Glutamatergic neuron (in vitro differentiated cells): ENCODE measurements around the gene TCERG1L. TPM values are rescaled to one million over a fixed set of nuclear protein-coding genes. Genes with fewer than 3 reads are reported as not detected.

Source experiments
- DNase-seq: peaks from one replicate; pipeline ENCODE4 v3.0.0; 2022
- H3K27ac Mint-ChIP-seq: one replicate; pipeline ENCODE4 v1.8.0; 2020; ENCODE audit warnings: mild to moderate bottlenecking, mixed read lengths, inconsistent platforms; ENCODE audit not compliant: unreplicated experiment
- H3K27me3 Mint-ChIP-seq: one replicate; pipeline ENCODE4 v1.8.0; 2020; ENCODE audit warnings: mild to moderate bottlenecking, moderate library complexity, mixed read lengths, inconsistent platforms; ENCODE audit not compliant: unreplicated experiment
- H3K36me3 Mint-ChIP-seq: one replicate; pipeline ENCODE4 v1.8.0; 2020; ENCODE audit warnings: mild to moderate bottlenecking, mixed read lengths, inconsistent platforms; ENCODE audit not compliant: unreplicated experiment
- H3K4me1 Mint-ChIP-seq: one replicate; pipeline ENCODE4 v1.8.0; 2020; ENCODE audit warnings: mild to moderate bottlenecking, low read depth, mixed read lengths, inconsistent platforms; ENCODE audit not compliant: unreplicated experiment
- H3K4me3 Mint-ChIP-seq: one replicate; pipeline ENCODE4 v1.8.0; 2020; ENCODE audit warnings: mild to moderate bottlenecking, mixed read lengths, inconsistent platforms; ENCODE audit not compliant: unreplicated experiment
- H3K9me3 Mint-ChIP-seq: one replicate; pipeline ENCODE4 v1.8.0; 2020; ENCODE audit warnings: mild to moderate bottlenecking, moderate library complexity, mixed read lengths, inconsistent platforms; ENCODE audit not compliant: unreplicated experiment
- total RNA-seq: library from RNA; stranded (reverse); fragmentation: NEBNext Ultra II Directional; extraction: Animal tissue kit (Norgen Biotek cat#: 25700); gene quantifications from one replicate; pipeline ENCODE4 v1.2.1, GENCODE V29; 2021; ENCODE audit not compliant: unreplicated experiment
- TF ChIP-seq, protein P1 (sequence below): fragments of 200-600 bp; sonication (generic); IDR thresholded peaks from one replicate; pipeline ENCODE4 v1.5.0; 2021; ENCODE audit not compliant: partially characterized antibody, unreplicated experiment

The TCERG1L gene
- total RNA-seq, 1 donor from 2014 or later, result 2.2 TPM

DNA sequence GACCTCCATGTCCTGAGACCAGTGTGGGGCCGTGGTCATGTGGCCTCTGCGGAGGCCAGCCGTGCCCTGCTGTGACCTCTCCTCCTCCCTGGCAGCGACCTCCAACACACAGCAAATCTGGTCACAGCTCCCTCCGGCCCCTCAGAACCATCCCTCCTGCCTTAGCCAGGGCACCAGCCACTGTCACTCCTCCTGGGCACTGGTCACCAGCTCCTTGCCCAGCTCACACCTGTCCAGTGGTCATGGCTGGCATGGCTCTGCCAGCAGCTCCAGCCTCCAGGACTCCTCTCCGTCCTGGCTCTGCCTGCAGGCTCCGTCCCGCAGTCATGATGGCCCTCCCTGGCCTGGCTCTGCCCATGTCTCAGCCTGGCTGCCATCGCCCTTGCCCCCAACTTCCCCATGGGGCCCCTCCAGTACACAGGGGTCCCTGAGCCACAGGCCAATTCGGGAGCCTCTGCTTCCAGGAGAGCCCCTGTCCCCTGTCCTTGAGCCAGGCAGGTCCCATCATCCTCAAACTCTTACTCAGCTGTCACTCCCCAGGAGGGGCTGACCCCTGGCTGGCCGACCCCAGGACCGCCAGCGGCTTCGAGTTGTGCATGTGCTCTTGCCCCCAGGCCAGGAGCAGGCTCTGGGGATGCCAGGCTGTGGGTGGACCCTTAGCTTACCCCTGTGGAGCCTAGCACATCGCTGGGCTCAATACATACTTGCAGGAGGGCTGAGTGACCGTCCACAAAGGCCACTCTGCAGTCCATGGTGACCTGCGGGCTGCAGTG is 92.5 kb downstream of the TCERG1L start:
- Mint-ChIP-seq H3K4me3 (no peak overlapping the region), H3K36me3 (no peaks in the 10 kb centered on the region), H3K4me1 (no peaks in the 10 kb centered on the region), H3K27me3 (no peaks in the 10 kb centered on the region), H3K27ac (no peak overlapping the region), H3K9me3 (peaks cover 8% of the 10 kb centered on the region)
- no peak for DNase-seq
- TF ChIP-seq, protein P1, sequence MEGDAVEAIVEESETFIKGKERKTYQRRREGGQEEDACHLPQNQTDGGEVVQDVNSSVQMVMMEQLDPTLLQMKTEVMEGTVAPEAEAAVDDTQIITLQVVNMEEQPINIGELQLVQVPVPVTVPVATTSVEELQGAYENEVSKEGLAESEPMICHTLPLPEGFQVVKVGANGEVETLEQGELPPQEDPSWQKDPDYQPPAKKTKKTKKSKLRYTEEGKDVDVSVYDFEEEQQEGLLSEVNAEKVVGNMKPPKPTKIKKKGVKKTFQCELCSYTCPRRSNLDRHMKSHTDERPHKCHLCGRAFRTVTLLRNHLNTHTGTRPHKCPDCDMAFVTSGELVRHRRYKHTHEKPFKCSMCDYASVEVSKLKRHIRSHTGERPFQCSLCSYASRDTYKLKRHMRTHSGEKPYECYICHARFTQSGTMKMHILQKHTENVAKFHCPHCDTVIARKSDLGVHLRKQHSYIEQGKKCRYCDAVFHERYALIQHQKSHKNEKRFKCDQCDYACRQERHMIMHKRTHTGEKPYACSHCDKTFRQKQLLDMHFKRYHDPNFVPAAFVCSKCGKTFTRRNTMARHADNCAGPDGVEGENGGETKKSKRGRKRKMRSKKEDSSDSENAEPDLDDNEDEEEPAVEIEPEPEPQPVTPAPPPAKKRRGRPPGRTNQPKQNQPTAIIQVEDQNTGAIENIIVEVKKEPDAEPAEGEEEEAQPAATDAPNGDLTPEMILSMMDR, result no peak

GRCh38 chr10:131216681-131217230 is 94.8 kb downstream of the TCERG1L start:
- H3K27ac Mint-ChIP-seq, result no peak overlapping the region
- H3K4me1 Mint-ChIP-seq, result no peaks in the 10 kb centered on the region

GRCh38 chr10:131215776-131216175 is 95.7 kb downstream of the TCERG1L start:
- H3K9me3 Mint-ChIP-seq, result peaks cover 4% of the 10 kb centered on the region
- peaks cover 2% of the 10 kb centered on the region for H3K27me3 Mint-ChIP-seq
- no peaks in the 10 kb centered on the region for H3K4me1 Mint-ChIP-seq
- TF ChIP-seq, protein P1, result no peak
- H3K4me3 Mint-ChIP-seq, result no peak overlapping the region
- no peaks in the 10 kb centered on the region for H3K36me3 Mint-ChIP-seq
- no peak for DNase-seq
- H3K27ac Mint-ChIP-seq, result no peak overlapping the region

More at GRCh38 chr10:131216681-131217230, 94.8 kb downstream of the TCERG1L start:
- no peak overlapping the region for H3K4me3 Mint-ChIP-seq
- H3K36me3 Mint-ChIP-seq, result no peaks in the 10 kb centered on the region
- no peak for DNase-seq
- H3K9me3 Mint-ChIP-seq, result peaks cover 4% of the 10 kb centered on the region
- TF ChIP-seq, protein P1, result no peak
- H3K27me3 Mint-ChIP-seq, result peaks cover 2% of the 10 kb centered on the region

DNA sequence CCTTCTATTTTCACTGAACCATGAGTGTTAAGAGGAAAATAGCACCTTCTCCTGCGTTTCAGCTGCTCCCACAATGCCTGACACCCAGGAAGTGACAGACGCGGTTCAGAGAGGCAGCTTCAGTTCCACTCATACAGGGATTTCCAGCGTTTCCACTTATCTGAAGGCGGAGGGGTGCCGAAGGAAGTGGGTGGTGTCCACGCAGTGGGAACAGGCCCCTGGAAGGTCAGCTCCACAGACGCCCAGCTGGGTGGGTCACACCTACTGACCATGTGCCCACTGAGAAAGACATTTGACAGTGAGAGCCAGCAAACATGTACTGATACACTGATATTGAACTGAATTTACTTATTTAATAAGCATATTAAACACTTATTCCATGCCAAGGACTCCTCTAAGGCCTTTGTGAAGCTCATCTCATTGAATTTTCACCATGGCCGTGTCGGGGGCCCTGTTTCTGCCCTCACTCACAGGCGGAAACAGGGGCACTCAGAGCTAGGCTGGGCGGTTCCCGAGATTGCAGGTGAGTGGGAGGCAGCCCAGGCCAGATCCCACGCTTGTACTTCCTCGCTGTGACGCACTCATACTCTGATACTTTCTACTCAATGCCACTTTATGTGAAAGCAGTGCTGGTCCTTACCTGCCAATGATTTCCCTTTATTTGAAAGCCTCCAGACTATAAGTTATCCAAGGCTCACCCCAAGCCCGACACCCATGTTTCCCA is 96.8 kb downstream of the TCERG1L start:
- Mint-ChIP-seq H3K9me3 (peaks cover 4% of the 10 kb centered on the region), H3K4me1 (no peaks in the 10 kb centered on the region), H3K27me3 (peaks cover 2% of the 10 kb centered on the region), H3K4me3 (no peak overlapping the region), H3K36me3 (no peaks in the 10 kb centered on the region), H3K27ac (no peak overlapping the region)
- TF ChIP-seq, protein P1, result no peak
- DNase-seq, result no peak
